Measurements from ENCODE around the gene NFE2L3. TPM values are rescaled to one million over a fixed set of nuclear protein-coding genes. Genes with fewer than 3 reads are reported as not detected.

Gene NFE2L3
- total RNA-seq, 1 experiment from 2014 or later: 108 TPM

DNA sequence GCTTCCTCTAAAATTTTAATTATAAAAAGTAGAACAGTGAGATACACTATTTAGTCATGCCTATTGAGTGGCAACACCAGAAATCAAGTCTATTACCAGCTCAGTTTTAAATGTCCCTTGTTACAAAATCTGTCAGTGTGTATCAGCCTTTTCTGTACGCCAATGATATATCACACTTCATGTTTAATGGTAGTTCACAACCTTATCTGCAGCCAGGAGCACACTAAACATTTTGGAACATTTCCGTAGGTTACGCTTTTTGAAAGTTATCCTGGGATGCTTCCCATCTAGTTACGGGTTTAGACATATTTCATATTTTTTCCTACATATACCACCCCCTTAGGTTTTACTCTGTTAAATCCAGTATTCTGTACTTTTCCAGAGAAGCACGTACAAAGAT is 43.2 kb downstream of the NFE2L3 start:
- H3K36me3 Mint-ChIP-seq (ENCODE audit: insufficient read depth, unreplicated experiment): peaks cover 100% of the 10 kb centered on the region
- no peaks in the 10 kb centered on the region for H3K27me3 Mint-ChIP-seq (ENCODE audit: unreplicated experiment)
- CTCF ChIA-PET: interaction anchor here (0.7 to 1.7 kb wide), 6 partner anchors 10 to 585 kb away, joined by 3 to 18 read pairs (median 6); partner anchors contain the start of gene NFE2L3
- no peak for DNase-seq
- TF ChIP-seq, protein P1, sequence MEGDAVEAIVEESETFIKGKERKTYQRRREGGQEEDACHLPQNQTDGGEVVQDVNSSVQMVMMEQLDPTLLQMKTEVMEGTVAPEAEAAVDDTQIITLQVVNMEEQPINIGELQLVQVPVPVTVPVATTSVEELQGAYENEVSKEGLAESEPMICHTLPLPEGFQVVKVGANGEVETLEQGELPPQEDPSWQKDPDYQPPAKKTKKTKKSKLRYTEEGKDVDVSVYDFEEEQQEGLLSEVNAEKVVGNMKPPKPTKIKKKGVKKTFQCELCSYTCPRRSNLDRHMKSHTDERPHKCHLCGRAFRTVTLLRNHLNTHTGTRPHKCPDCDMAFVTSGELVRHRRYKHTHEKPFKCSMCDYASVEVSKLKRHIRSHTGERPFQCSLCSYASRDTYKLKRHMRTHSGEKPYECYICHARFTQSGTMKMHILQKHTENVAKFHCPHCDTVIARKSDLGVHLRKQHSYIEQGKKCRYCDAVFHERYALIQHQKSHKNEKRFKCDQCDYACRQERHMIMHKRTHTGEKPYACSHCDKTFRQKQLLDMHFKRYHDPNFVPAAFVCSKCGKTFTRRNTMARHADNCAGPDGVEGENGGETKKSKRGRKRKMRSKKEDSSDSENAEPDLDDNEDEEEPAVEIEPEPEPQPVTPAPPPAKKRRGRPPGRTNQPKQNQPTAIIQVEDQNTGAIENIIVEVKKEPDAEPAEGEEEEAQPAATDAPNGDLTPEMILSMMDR (IDR thresholded peaks at IDR 0.05; ENCODE audit: unreplicated experiment): no peak
- intact Hi-C loops (cut with micrococcal nuclease; ENCODE audit: unreplicated experiment): loop anchor here (5.0 kb wide), 3 partner anchors 38 to 303 kb away; no protein-coding TSS in a partner anchor
- H3K4me1 Mint-ChIP-seq (ENCODE audit: low read depth, unreplicated experiment): peaks cover 72% of the 10 kb centered on the region
- H3K27ac Mint-ChIP-seq (ENCODE audit: unreplicated experiment): peak overlapping the region; percentile 81
- H3K4me3 Mint-ChIP-seq (ENCODE audit: low read depth, unreplicated experiment): peak overlapping the region; percentile 96
- BruUV-seq (replicated peaks): no TSS peak
- no peaks in the 10 kb centered on the region for H3K9me3 Mint-ChIP-seq (ENCODE audit: low read depth, unreplicated experiment)

DNA sequence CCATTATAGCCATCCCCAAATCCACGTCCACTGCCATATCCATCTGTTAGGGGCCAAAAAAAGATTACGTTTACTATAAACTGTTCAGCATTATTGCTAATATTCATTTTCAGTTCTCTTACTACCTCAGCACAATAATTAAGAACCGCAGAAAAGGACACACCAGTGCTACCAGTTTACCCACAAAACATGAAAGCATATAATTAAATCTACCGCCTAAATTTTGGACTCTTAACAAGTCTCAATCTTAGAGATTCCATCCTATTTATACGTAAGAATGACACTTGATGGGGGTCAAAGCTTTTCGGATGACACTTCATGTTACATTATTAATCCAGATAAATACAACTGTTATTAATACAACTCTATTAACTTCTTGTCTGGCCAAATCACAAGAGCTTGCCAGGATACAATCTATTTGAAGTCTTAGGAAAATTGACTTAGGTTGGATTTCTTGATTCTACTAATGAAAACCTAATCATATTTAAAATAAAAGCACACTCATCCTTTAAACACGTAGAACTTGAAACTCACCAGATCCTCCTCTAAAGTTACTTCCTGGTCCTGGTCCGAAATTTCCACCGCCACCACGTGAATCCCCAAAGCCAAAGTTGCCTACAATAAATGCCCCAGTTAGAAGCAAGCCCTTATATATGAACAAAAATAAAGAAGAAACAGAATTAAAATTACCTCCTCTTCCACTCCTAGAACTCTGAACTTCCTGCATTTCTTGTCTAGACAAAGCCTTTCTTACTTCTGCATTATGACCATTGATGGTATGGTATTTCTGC is 44.1 kb downstream of the NFE2L3 start:
- H3K27ac Mint-ChIP-seq (ENCODE audit: unreplicated experiment): peak overlapping the region; percentile 81
- intact Hi-C loops (cut with micrococcal nuclease; ENCODE audit: unreplicated experiment): loop anchor here (5.0 kb wide), 3 partner anchors 39 to 304 kb away; no protein-coding TSS in a partner anchor
- peaks cover 63% of the 10 kb centered on the region for H3K4me1 Mint-ChIP-seq (ENCODE audit: low read depth, unreplicated experiment)
- no TSS peak for BruUV-seq (replicated peaks)
- no peak for DNase-seq
- CTCF ChIA-PET: interaction anchor here (0.8 to 1.7 kb wide), 4 partner anchors 9 to 169 kb away, joined by 3 to 18 read pairs (median 5); partner anchors contain the start of gene NFE2L3
- no peaks in the 10 kb centered on the region for H3K27me3 Mint-ChIP-seq (ENCODE audit: unreplicated experiment)
- no peaks in the 10 kb centered on the region for H3K9me3 Mint-ChIP-seq (ENCODE audit: low read depth, unreplicated experiment)
- H3K4me3 Mint-ChIP-seq (ENCODE audit: low read depth, unreplicated experiment): peak overlapping the region; percentile 96
- H3K36me3 Mint-ChIP-seq (ENCODE audit: insufficient read depth, unreplicated experiment): peaks cover 100% of the 10 kb centered on the region
- TF ChIP-seq, protein P1 (IDR thresholded peaks at IDR 0.05; ENCODE audit: unreplicated experiment): no peak

DNA sequence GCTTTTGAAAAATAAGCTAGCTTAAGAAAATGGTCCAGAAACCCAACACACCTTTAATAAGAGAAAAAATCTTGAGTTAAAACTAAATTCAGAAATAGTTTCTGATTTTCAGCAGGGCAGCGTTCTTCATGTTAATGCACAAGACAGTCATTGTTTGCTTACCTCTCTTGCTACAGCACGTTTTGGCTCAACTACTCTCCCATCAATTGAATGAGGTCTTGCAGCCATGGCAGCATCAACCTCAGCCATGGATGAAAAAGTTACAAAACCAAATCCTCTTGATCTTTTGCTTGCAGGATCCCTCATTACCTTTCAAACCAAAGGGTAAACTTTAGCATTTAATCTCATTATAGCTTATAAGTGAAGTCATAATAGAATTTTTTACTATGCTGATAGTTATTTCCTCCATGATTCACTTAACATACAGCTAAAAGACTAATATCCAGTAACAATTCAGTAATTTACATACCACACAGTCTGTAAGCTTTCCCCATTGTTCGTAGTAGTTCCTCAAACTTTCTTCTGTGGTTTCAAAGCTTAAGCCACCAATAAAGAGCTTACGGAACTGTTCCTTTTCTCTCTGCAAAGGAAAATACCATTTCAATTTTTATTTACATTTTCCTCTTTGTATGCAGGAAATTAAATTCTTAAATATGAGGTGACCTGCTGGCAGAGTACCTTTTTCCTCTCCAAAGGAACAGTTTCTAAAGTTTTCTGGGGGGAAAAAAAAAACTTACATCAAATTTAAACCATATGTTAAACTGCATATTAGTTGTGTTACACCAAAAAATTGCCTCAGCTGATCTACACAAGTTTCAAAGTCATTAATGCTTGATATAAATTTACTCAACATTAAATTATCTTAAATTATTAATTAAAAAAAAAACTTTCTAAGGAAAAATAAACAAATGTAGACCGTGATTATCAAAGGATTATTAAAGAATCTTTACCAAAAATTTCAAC is 45.4 kb downstream of the NFE2L3 start:
- H3K4me3 Mint-ChIP-seq (ENCODE audit: low read depth, unreplicated experiment): peak overlapping the region; percentile 96
- DNase-seq: no peak
- CTCF ChIA-PET: interaction anchor here (1.0 to 2.1 kb wide), 5 partner anchors 9 to 305 kb away, joined by 3 to 7 read pairs (median 5); partner anchors contain the start of gene NFE2L3
- intact Hi-C loops (cut with micrococcal nuclease; ENCODE audit: unreplicated experiment): loop anchor here (1.0 to 5.0 kb wide), 5 partner anchors 7 to 470 kb away; no protein-coding TSS in a partner anchor
- BruUV-seq (replicated peaks): no TSS peak
- H3K36me3 Mint-ChIP-seq (ENCODE audit: insufficient read depth, unreplicated experiment): peaks cover 98% of the 10 kb centered on the region
- no peaks in the 10 kb centered on the region for H3K9me3 Mint-ChIP-seq (ENCODE audit: low read depth, unreplicated experiment)
- TF ChIP-seq, protein P1 (IDR thresholded peaks at IDR 0.05; ENCODE audit: unreplicated experiment): no peak
- H3K4me1 Mint-ChIP-seq (ENCODE audit: low read depth, unreplicated experiment): peaks cover 49% of the 10 kb centered on the region
- peak overlapping the region; percentile 99 for H3K27ac Mint-ChIP-seq (ENCODE audit: unreplicated experiment)
- no peaks in the 10 kb centered on the region for H3K27me3 Mint-ChIP-seq (ENCODE audit: unreplicated experiment)

Data from Calu3 (cell line).